Right lobe of liver (tissue), 6 donors: ENCODE measurements around the gene PIM2. TPM values are rescaled to one million over a fixed set of nuclear protein-coding genes. Genes with fewer than 3 reads are reported as not detected.

Source experiments
- ATAC-seq, 4 donors: fragments of 200-7000 bp; cut with Tn5 transposase; one replicate each; pipeline ENCODE4 v1.9.1; 2020; ENCODE audit warnings: mild to moderate bottlenecking in 4 of 4, moderate library complexity in 4 of 4
- DNase-seq, 3 donors: peaks; one replicate each; pipeline ENCODE4 v3.0.0-alpha.2; 2020
- H3K27ac ChIP-seq, 3 donors: fragments of 200-600 bp; one replicate each; pipeline ENCODE4 v1.8.0; 2022
- H3K27me3 ChIP-seq, 2 donors: fragments of 200-600 bp; one replicate each; pipeline ENCODE4 v1.8.0; 2022
- H3K36me3 ChIP-seq, 4 donors: fragments of 200-600 bp; sonication (generic) in 1 of 4; one replicate each; pipeline versions ENCODE4 v1.5.1 to v1.8.0; 2017 to 2022; ENCODE audit warnings: control low read depth in 1 of 4
- H3K4me1 ChIP-seq, 4 donors: fragments of 200-600 bp; sonication (generic) in 1 of 4; one replicate each; pipeline versions ENCODE4 v1.5.1 to v1.8.0; 2017 to 2022; ENCODE audit warnings: control low read depth in 1 of 4
- H3K4me3 ChIP-seq, 3 donors: fragments of 200-600 bp; one replicate each; pipeline ENCODE4 v1.8.0; 2022
- H3K9me3 ChIP-seq, 4 donors: fragments of 200-600 bp; sonication (generic) in 1 of 4; one replicate each; pipeline versions ENCODE4 v1.5.1 to v1.8.0; 2017 to 2022; ENCODE audit warnings: control low read depth in 1 of 4
- CTCF ChIP-seq, 4 donors: fragments of 200-600 bp in 3 of 4; fragments of 450-650 bp in 1 of 4; IDR thresholded peaks; one replicate each; pipeline versions ENCODE4 v1.5.1 to v1.8.0; 2016 to 2022; ENCODE audit warnings: antibody characterized with exemption in 4 of 4, mild to moderate bottlenecking in 2 of 4
- POLR2A ChIP-seq: fragments of 450-650 bp; IDR thresholded peaks from one replicate; pipeline ENCODE4 v1.6.1; 2017; ENCODE audit warnings: antibody characterized with exemption, mild to moderate bottlenecking
- WGBS: methylation state at CpG from one replicate; pipeline ENCODE4 v1.1.6; 2018; ENCODE audit warnings: low coverage, low lambda C conversion rate; ENCODE audit not compliant: insufficient coverage; ENCODE audit errors: missing lambda C conversion rate; 5-methylcytosine and 5-hydroxymethylcytosine counted together
- intact Hi-C, 2 donors: fragments of 100-400 bp; cut with DNase I; formaldehyde crosslinking; loops; one replicate each; pipeline versions ENCODE4 v1.11.2 to v1.14.1; 2022
- total RNA-seq, 6 experiments: library from RNA; depleted of rRNA in 2 of 6; stranded (reverse); fragments of >200 nt in 2 of 6; fragmentation: NEBNext Ultra II Directional in 3 of 6; extraction: Animal tissue kit (Norgen Biotek cat#: 25700) in 3 of 6; gene quantifications; one replicate each; pipeline versions ENCODE4 v1.1.0 to v1.2.4, GENCODE V29; 2016 to 2023
- donor health status: DM: no; HTN: yes; CAD: no.
- donor health status: DM: no; HTN: no; CAD: no.
- donor health status: DM: no; HTN: no; CAD: no.
- donor health status: DM: no; HTN: yes; CAD: no.
- donor health status: DM: no; HTN: yes; CAD: no.

PIM2 gene
- total RNA-seq, 6 experiments from 2014 or later: 1.7 to 8.8 (median 6.8) TPM

GRCh38 chrX:48902776-48903175, 16.0 kb downstream of the PIM2 start:
- DNase-seq: no peak
- Histone ChIP-seq H3K36me3 (peaks cover 0 to 20% (median 2%) of the 10 kb centered on the region in 4 donors), H3K27ac (no peak overlapping the region), H3K4me1 (no peaks in the 10 kb centered on the region), H3K4me3 (no peak overlapping the region), H3K27me3 (no peaks in the 10 kb centered on the region), H3K9me3 (no peaks in the 10 kb centered on the region)
- intact Hi-C loops: loop anchor here in 1 of 2 donors (10.0 kb wide), 1 partner anchor 52 kb away; the partner anchor contains the start of gene OTUD5
- ATAC-seq: no peak
- TF ChIP-seq CTCF (IDR thresholded peaks at IDR 0.05): no peak
- no peak for TF ChIP-seq POLR2A
- WGBS: no CpG with 5 or more reads among the region's 14 CpGs

GRCh38 chrX:48902135-48902534, 16.7 kb downstream of the PIM2 start:
- H3K9me3 ChIP-seq: no peaks in the 10 kb centered on the region
- intact Hi-C loops: loop anchor here in 1 of 2 donors (10.0 kb wide), 1 partner anchor 53 kb away; the partner anchor contains the start of gene OTUD5
- H3K36me3 ChIP-seq: peaks cover 0 to 20% (median 2%) of the 10 kb centered on the region in 4 donors
- no peaks in the 10 kb centered on the region for H3K27me3 ChIP-seq
- DNase-seq (no peak), ATAC-seq (no peak)
- WGBS: 88% methylated on average over 15 of the region's 20 CpGs
- H3K27ac ChIP-seq: no peak overlapping the region
- H3K4me1 ChIP-seq: no peaks in the 10 kb centered on the region
- H3K4me3 ChIP-seq: no peak overlapping the region
- no peak for TF ChIP-seq POLR2A
- no peak for TF ChIP-seq CTCF (IDR thresholded peaks at IDR 0.05)

GRCh38 chrX:48901069-48901468, 17.8 kb downstream of the PIM2 start:
- ATAC-seq (no peak), DNase-seq (no peak)
- intact Hi-C loops: loop anchor here in 1 of 2 donors (10.0 kb wide), 1 partner anchor 54 kb away; the partner anchor contains the start of gene OTUD5
- Histone ChIP-seq H3K27ac (no peak overlapping the region), H3K4me3 (no peak overlapping the region), H3K4me1 (no peaks in the 10 kb centered on the region), H3K27me3 (no peaks in the 10 kb centered on the region), H3K36me3 (peaks cover 0 to 20% (median 2%) of the 10 kb centered on the region in 4 donors), H3K9me3 (no peaks in the 10 kb centered on the region)
- TF ChIP-seq CTCF (IDR thresholded peaks at IDR 0.05) (no peak), POLR2A (no peak)
- WGBS: 85% methylated on average over 4 of the region's 7 CpGs

DNA sequence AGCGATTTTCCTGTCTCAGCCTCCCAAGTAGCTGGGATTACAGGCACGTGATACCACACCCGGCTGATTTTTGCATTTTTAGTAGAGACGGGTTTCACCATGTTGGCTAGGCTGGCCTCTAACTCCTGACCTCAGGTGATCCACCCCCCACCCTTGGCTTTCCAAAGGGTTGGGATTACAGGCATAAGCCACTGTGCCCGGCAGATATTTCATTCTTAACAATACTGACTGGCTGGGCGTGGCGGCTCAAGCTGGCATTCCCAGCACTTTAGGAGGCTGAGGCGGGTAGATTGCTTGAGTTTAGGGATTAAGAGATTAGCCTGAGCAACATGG, 19.8 kb downstream of the PIM2 start:
- ATAC-seq: no peak
- H3K4me1 ChIP-seq: no peaks in the 10 kb centered on the region
- H3K27me3 ChIP-seq: no peaks in the 10 kb centered on the region
- H3K27ac ChIP-seq: no peak overlapping the region
- no peak for TF ChIP-seq CTCF (IDR thresholded peaks at IDR 0.05)
- TF ChIP-seq POLR2A: no peak
- no peak for DNase-seq
- 77% methylated on average over 8 of the region's 8 CpGs for WGBS
- no peak overlapping the region for H3K4me3 ChIP-seq
- intact Hi-C loops: no loop called here
- H3K9me3 ChIP-seq: no peaks in the 10 kb centered on the region
- H3K36me3 ChIP-seq: peaks cover 0 to 20% (median 2%) of the 10 kb centered on the region in 4 donors
